Melanocyte of skin (primary cell): ENCODE data around the gene MIPOL1. TPM values are rescaled to one million over a fixed set of nuclear protein-coding genes. Genes with fewer than 3 reads are reported as not detected.

ENCODE experiments used
- small RNA-seq, 2 donors: library from RNA; depleted of rRNA; stranded (forward); fragments of <200 nt; gene quantifications; one replicate each; pipeline ENCODE3, GENCODE V24; 2012
- total RNA-seq, 2 donors: library from RNA; depleted of rRNA; stranded (reverse); fragments of >200 nt; gene quantifications; 2 replicates each; pipeline ENCODE4 v1.2.3, GENCODE V29; 2012

Gene MIPOL1, protein sequence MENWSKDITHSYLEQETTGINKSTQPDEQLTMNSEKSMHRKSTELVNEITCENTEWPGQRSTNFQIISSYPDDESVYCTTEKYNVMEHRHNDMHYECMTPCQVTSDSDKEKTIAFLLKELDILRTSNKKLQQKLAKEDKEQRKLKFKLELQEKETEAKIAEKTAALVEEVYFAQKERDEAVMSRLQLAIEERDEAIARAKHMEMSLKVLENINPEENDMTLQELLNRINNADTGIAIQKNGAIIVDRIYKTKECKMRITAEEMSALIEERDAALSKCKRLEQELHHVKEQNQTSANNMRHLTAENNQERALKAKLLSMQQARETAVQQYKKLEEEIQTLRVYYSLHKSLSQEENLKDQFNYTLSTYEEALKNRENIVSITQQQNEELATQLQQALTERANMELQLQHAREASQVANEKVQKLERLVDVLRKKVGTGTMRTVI
- 1 to 10 TPM; 7.3 to 9.6 TPM for total RNA-seq

DNA sequence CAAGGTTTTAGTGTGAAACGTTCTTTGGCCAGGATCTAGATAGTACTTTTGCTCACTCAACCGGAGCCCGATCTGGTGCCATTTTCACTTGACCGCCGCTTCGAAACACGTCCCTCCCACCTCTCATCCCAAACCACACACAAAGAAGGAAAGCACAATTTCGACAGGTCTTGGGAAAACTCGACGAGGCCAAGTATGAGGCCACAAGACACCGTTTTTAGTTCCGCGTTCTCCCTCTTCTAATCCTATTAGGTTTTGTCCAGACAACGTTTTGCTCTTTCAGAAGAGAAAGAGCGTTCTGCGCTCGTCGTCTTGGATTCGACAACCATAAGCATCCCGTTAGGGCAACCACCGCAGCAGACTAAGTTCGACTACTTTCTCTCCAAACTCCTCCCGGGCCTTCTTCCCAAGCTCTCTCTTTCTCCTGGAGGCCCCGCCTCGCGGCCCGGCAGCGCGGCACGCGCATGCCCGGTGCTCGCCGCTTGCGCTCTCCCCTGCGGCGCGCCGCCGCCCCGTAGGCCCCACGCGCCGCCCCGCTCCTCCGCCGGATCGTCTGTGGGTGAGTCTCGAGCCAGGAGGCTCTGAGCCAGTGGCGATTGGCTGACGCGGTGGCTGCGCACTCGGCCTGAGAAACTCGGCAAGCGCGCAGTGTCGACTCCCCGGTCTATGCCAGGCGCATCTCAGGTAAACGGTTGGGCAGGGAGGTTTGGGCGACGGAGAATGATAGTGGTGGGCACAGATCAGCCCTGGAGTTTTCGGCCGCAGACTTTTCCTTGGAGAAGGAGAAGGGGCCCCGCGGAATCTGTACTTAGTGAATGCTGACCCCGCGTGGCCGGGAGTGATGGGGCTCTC lies at the start of gene MIPOL1:
MIPOL1 (plus strand) TSS at position 517 of the 852 bp plus-strand sequence. CDS start 49,952 bp downstream, outside the sequence.

DNA sequence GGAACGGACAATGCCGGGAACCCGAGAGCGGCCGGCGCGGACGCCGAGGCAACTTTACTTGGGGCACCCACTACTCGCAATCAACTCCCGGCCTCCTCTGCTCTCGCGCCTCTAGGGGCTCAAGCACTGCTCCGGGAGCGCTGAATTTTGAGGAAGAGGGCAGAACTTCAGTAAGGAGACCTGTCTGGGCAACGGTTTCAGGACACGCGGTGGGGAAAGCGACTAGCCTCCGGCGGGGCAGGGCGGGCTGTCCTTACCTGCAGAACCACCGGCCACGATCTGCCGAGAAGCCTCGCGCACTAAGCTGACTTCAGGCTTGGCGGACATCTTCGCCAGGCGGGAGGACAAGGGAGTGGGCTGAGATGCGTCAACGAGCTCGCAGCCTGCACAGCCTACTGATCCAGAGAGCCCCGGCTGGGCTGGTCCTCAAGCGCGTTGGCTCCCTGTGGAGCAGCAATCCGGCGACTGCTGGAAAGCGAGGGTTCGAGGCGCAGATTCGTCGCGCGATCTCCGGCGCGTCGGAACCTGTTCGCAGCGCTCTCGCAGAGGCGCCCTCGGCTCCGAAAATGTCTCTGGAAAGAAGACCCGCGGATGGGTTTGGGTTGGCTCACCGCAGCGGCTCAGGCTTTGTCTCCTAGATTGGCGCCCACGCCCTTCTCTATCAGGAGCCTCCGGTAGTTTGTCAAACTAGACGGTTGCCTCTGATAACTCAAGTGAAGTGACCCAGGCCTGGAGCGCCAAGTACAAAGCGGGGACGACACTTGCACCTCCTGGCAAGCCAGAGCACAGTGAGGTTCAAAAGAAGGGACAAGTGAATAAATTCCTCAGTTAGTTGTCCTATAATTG lies 25.5 kb upstream of the MIPOL1 start, which contains the start of gene SLC25A21:
SLC25A21 (minus strand) TSS at position 583 of the 846 bp plus-strand sequence.

DNA sequence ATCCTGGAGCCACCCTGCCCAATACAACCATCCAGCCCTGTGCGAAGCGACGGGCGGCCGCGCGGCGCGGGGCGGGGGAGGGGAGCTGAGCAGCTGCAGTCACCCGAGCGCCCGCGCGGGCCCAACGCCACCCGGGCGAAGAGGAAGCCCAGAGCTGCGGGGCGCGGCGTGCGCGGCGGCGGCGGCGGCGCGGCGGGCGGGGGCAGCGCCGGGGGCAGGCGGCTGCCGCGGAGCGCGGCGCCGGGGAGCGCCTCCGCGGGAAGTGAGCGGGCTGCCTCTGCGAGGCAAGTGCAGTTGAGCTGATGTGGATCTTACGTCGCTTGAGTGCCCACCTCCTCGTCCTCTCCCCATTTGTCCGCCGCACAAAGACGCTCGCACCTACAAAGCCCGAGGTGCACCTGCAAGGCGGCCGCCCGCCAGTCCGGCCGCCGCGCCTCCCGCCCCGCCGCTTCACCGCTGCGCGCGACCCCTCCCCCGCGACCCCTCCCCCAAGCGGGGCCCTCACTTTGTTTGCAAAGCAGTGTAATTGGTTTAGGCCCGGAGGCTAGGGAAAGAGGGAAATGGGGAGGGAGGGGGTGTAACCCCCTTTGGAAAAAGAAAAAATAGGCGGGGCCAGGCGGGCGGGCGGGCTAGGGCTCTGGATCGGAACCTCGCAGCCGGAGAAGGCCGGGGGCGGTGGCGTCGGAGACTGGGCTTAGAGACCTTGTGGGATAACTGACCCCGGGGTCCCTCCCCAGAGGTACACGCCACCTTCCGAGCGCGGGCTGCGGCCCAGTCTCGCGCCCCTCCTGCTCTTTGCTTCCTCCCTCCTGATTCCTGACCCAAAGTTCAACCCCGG lies 397.5 kb downstream of the MIPOL1 start, which contains the start of the genes FOXA1 and TTC6:
FOXA1 (minus strand) TSS at position 279 of the 838 bp plus-strand sequence; CDS start at position 2, 277 bp downstream.
TTC6 (plus strand) TSS at position 659 of the 838 bp plus-strand sequence. CDS start 26,436 bp downstream, outside the sequence.

Small RNAs within 50 kb of the gene (small RNA-seq; reads per million reads assigned to genes)
- gene RNU6-273P, result 0 reads per million in 2 donors
- gene RNU6-886P, result 0 reads per million in 2 donors

Other genes with a start within 250 kb of the MIPOL1 start
- gene SLC25A21, start 25.3 kb upstream of the MIPOL1 start, total RNA-seq, result under 1 TPM; 0.33 to 0.69 TPM